Measurements from ENCODE around the gene TMEM245.
"Not testable (repeated sequence)": the region's sequence is repeated elsewhere in the genome, so short reads cannot be mapped to it uniquely, and the experiment has no call there.

TMEM245 gene

DNA sequence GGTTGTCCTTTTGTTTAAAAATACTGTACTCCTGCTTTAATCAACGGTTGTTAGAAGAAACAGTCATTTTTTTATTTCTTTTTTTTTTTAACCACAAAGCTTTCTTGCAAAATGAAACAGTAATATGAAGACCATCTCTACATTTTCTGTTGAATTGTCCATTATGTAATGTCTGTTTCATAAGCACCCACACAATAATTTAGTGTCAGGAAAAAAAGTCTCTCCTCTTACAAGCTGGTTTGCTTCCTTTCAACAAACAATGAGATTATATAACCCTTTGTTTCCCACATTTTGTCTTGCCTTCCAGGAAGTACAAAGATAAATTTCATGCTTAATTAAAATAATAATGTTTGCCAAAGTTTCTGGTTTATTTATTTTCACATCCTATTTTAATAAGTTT, 123.1 kb downstream of the TMEM245 start:
- H3K4me3 Mint-ChIP-seq: no peak overlapping the region
- no peak overlapping the region for H3K27ac Mint-ChIP-seq
- ATAC-seq: no peak
- no peaks in the 10 kb centered on the region for H3K36me3 Mint-ChIP-seq
- H3K27me3 Mint-ChIP-seq: no peaks in the 10 kb centered on the region
- H3K4me1 Mint-ChIP-seq: no peaks in the 10 kb centered on the region
- no peaks in the 10 kb centered on the region for H3K9me3 Mint-ChIP-seq

DNA sequence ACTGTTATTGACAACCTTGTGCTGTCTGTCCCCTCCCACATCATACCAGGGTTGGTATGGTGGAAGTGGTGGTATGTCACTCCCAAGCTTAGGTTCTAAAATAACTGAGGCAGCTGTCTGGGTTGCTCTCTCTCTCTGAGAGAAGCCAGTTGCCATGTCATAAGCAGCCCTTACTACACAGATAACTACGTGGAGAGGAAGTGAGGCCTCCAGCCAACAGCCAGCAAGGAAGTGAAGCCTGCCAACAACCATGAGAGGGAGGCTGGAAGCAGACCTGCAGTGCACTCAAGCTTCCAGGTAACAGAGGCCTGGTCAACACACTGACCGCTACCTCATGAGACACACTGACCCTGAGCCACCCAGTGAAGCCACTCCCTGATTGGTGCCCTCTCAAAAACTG, 125.1 kb downstream of the TMEM245 start:
- H3K27ac Mint-ChIP-seq: no peak overlapping the region
- no peak overlapping the region for H3K4me3 Mint-ChIP-seq
- H3K36me3 Mint-ChIP-seq: no peaks in the 10 kb centered on the region
- peak; percentile 55 for ATAC-seq
- no peaks in the 10 kb centered on the region for H3K27me3 Mint-ChIP-seq
- H3K9me3 Mint-ChIP-seq: no peaks in the 10 kb centered on the region
- H3K4me1 Mint-ChIP-seq: no peaks in the 10 kb centered on the region

DNA sequence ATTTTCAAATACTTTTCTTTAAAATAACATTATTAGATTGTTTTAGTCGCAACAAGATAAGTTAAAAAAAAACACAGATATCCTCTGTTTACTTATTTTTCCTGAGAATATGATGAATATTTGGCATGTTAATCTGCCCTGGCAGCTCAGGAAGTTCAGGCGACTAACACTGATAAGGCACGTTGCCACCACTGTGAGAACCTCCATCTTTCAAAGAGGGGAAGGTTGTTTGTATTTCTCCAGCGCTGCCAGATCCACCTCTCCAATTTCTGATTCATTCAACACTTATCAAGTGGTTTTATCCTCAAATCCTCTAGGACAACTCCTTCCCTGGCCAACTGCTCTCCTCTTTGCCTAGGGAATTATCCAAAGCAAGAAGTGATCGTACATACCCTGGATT, 128.3 kb downstream of the TMEM245 start:
- H3K27me3 Mint-ChIP-seq: no peaks in the 10 kb centered on the region
- no peak overlapping the region for H3K27ac Mint-ChIP-seq
- no peaks in the 10 kb centered on the region for H3K36me3 Mint-ChIP-seq
- H3K4me1 Mint-ChIP-seq: no peaks in the 10 kb centered on the region
- no peak overlapping the region for H3K4me3 Mint-ChIP-seq
- no peaks in the 10 kb centered on the region for H3K9me3 Mint-ChIP-seq
- no peak for ATAC-seq

DNA sequence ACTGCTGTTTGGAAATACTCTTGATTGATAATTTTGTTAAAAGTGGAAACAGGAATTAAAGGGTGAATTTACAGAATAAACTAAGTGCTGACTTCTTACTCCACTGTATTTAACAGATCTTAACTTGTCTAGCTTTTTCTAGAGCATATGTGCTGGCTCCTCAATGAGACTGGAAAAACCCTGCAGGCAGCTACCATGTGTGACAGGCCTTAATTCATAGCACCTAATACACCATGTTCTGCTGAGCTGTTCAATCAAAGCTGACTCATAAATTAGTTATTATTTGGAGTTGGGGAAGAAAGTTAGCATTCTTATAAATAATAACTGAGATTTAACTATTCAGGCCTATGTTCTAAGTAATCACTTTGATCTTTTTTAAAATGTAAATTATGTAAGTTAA, 135.9 kb downstream of the TMEM245 start:
- H3K9me3 Mint-ChIP-seq: no peaks in the 10 kb centered on the region
- no peaks in the 10 kb centered on the region for H3K4me1 Mint-ChIP-seq
- no peak overlapping the region for H3K27ac Mint-ChIP-seq
- no peak overlapping the region for H3K4me3 Mint-ChIP-seq
- H3K36me3 Mint-ChIP-seq: no peaks in the 10 kb centered on the region
- ATAC-seq: no peak
- no peaks in the 10 kb centered on the region for H3K27me3 Mint-ChIP-seq

DNA sequence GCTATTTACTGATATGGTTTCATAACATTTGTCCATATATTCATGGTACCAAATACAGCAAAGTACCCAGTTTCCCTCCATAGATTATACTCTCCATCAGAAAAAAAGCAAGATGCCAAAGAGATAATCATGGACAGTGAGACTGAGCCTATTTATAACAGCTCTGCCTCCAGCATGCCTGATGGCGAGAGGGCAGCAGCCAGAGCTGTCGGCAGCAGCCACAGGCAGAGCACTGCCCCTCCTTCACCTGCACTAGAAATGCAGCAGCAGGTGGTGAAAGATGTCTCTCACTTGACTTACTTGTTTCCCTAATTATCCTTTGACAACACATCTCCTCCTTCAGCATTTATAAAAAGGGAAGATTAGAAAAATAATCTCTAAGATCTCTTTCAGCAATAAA, 138.9 kb downstream of the TMEM245 start:
- Mint-ChIP-seq H3K27ac (no peak overlapping the region), H3K27me3 (no peaks in the 10 kb centered on the region), H3K36me3 (no peaks in the 10 kb centered on the region), H3K9me3 (no peaks in the 10 kb centered on the region), H3K4me1 (no peaks in the 10 kb centered on the region), H3K4me3 (no peak overlapping the region)
- no peak for ATAC-seq

DNA sequence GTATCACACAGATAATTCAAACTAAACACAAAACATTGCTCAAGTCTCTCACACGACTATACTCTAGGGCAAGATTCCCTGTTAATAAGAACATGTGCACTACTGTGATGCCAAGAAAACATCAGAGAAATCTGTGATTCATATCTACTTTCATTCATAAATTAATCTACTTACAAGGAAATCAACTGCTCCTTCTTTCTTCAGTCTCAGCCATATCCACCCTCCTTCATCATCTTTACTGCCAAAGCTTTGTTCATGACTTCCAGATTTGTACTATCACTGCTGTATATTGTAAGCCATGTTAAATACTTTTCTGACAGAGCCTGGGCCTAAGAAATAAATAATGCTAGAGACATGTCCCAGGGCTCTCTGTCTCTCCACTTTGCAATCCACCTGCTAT, 141.5 kb downstream of the TMEM245 start:
- Mint-ChIP-seq H3K27me3 (no peaks in the 10 kb centered on the region), H3K9me3 (no peaks in the 10 kb centered on the region), H3K36me3 (no peaks in the 10 kb centered on the region), H3K27ac (no peak overlapping the region), H3K4me3 (no peak overlapping the region), H3K4me1 (no peaks in the 10 kb centered on the region)
- ATAC-seq: no peak

DNA sequence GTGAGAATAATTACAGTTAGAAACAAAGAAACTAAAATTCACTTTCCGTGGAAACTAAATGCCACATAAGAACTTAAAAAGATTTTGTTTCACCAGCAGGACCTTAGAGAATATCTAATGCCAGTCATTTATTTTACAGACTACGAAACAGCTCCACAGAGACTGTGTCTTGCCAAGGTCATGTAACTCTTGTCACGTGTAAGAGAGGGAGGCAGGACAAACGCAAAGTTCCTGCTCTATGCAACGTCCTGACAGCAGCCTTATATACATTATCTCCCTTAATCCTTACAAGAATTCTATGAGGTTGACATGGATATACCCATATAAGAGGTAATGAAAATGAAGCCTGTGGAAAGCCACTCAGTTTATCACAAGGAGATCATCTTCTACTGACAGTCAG, 145.9 kb downstream of the TMEM245 start:
- H3K4me1 Mint-ChIP-seq: no peaks in the 10 kb centered on the region
- ATAC-seq: no peak
- no peaks in the 10 kb centered on the region for H3K36me3 Mint-ChIP-seq
- no peak overlapping the region for H3K4me3 Mint-ChIP-seq
- H3K9me3 Mint-ChIP-seq: peaks cover 12% of the 10 kb centered on the region
- H3K27ac Mint-ChIP-seq: no peak overlapping the region
- no peaks in the 10 kb centered on the region for H3K27me3 Mint-ChIP-seq

DNA sequence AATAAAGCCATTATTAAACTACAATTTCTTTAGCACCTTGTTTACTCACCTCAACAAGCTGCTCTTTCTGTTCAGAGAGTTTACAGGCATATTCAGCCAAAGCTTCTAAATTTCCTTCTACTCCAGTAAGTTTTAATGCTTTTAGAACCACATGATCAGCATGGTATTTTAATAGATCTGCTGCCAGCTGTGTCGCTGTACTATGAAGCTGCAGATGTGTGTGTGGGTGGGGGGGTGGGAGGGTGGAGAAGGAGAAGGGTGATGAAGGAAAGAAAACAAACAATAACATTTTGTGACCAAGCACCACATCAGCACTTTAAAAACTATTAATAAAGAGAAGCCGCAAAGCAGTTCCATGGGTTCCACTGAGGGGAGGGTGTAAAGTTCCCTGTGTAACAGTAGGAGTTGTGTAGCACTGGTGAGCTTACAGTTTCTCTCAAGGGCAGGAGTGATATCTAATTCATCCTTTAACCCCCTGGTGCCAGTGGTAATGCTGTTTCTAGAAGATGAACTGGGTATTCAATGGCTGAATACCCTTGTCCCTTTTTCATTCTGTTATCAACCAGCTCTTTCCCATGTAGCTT, 147.0 kb downstream of the TMEM245 start:
- H3K4me1 Mint-ChIP-seq: no peaks in the 10 kb centered on the region

DNA sequence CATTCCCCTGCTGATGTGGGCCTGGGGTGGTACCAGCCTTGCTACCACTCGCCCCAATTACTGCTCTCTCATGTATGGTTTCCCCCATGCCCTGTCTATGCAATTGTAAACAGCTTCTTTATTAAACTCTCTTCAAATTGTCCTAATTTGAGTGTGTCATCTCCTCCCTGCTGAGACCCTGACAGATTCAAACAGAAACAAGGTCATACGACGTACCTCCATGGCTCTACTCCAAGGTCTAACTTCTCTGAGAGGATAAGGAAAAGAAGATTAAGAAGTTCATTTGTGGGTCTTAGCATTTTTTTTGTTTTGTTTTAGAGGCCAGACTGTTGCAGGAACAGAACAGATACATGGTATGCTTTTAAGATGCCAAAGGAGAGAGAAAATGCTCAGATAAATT, 147.6 kb downstream of the TMEM245 start:
- no peak overlapping the region for H3K4me3 Mint-ChIP-seq
- ATAC-seq: no peak
- H3K27me3 Mint-ChIP-seq: no peaks in the 10 kb centered on the region
- H3K9me3 Mint-ChIP-seq: peaks cover 12% of the 10 kb centered on the region
- no peaks in the 10 kb centered on the region for H3K36me3 Mint-ChIP-seq
- H3K4me1 Mint-ChIP-seq: no peaks in the 10 kb centered on the region
- H3K27ac Mint-ChIP-seq: no peak overlapping the region

More for the DNA sequence above, 147.0 kb downstream of the TMEM245 start:
- H3K27ac Mint-ChIP-seq: no peak overlapping the region
- H3K9me3 Mint-ChIP-seq: peaks cover 12% of the 10 kb centered on the region
- ATAC-seq: no peak
- no peaks in the 10 kb centered on the region for H3K36me3 Mint-ChIP-seq
- H3K27me3 Mint-ChIP-seq: no peaks in the 10 kb centered on the region
- H3K4me3 Mint-ChIP-seq: no peak overlapping the region

DNA sequence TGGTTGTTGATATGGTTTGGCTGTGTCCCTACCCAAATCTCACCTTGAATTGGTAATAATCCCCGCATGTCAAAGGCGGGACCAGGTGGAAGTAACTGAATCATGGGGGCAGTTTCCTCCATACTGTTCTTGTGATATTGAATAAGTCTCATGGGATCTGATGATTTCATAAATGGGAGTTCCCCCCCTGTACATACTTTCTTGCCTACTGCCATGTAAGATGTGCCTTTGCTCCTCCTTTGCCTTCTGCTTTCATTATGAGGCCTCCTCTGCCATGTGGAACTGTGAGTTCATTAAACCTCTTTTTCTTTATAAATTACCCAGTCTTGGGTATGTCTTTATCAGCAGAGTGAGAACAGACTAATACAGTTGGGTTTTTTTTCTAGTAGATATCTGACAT, 148.4 kb downstream of the TMEM245 start:
- not testable (repeated sequence) for H3K4me1 Mint-ChIP-seq, H3K4me3 Mint-ChIP-seq, H3K27ac Mint-ChIP-seq, H3K27me3 Mint-ChIP-seq, H3K36me3 Mint-ChIP-seq, ATAC-seq
- H3K9me3 Mint-ChIP-seq: peaks cover 12% of the 10 kb centered on the region

DNA sequence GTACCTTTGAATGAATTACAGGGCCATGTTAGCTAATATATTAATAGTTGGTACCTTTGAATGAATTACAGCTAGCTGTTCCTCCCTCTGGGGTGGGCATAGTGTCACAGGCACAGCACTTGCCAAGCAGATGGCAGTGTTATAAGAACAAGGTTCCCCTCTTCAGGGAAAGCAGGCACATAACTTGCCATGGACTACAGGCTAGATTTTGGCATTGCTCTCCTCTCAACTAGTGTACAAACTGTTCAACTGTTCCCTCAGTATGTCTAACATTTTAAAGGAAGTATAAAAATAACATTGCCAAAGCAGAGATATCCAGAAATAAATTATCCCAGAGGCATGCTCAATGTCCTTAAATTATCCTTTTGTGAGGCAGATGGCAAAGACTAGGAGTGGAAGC, 151.8 kb downstream of the TMEM245 start:
- peaks cover 12% of the 10 kb centered on the region for H3K9me3 Mint-ChIP-seq
- no peak overlapping the region for H3K4me3 Mint-ChIP-seq
- no peak for ATAC-seq

More for the DNA sequence above, 151.8 kb downstream of the TMEM245 start:
- Mint-ChIP-seq H3K27ac (no peak overlapping the region), H3K27me3 (no peaks in the 10 kb centered on the region), H3K4me1 (no peaks in the 10 kb centered on the region), H3K36me3 (no peaks in the 10 kb centered on the region)
